Measurements from ENCODE around the gene TENT5C. TPM values are rescaled to one million over a fixed set of nuclear protein-coding genes. Genes with fewer than 3 reads are reported as not detected.

TENT5C gene
- total RNA-seq, 5 donors from 2014 or later (not counting 1 experiment from before 2014, with no cell fraction given) = 7.6 to 133 (median 11.2) TPM

GRCh38 chr1:117676615-117677130 is 70.8 kb downstream of the TENT5C start:
- Mint-ChIP-seq H3K4me3 (no peak overlapping the region), H3K36me3 (no peaks in the 10 kb centered on the region), H3K27ac (no peak overlapping the region), H3K27me3 (no peaks in the 10 kb centered on the region), H3K9me3 (no peaks in the 10 kb centered on the region), H3K4me1 (peaks cover 0 to 19% (median 11%) of the 10 kb centered on the region in 3 donors)
- ChIA-PET CTCF (interaction anchor here (0.6 to 5.5 kb wide), 8 partner anchors 36 to 164 kb away, joined by 3 to 76 read pairs (median 6); partner anchors contain the start of gene TENT5C (in 1 of the 2)), POLR2A (interaction anchor here in 1 of 2 donors (0.6 kb wide), 1 partner anchor 95 kb away, joined by 8 read pairs; no protein-coding TSS in a partner anchor)
- DNase-seq (no peak), ATAC-seq (replicated peaks in 1 of 4) (no peak)
- H3K4me1 ChIP-seq (ENCODE audit: control insufficient read depth in 1 of 2, extremely low read depth in 1 of 2, insufficient read depth in 2 of 2, low read length in 2 of 2) = peaks cover 0 to 13% of the 10 kb centered on the region in 2 experiments
- H3K9me3 ChIP-seq = no peaks in the 10 kb centered on the region
- peaks cover 0 to 12% of the 10 kb centered on the region in 2 experiments for H3K27me3 ChIP-seq (replicated peaks in 1 of 2; ENCODE audit: control insufficient read depth in 2 of 2, extremely low read depth in 1 of 2, insufficient read depth in 2 of 2, low read length in 1 of 2)
- 92% methylated on average over 2 of the region's 7 CpGs for WGBS (ENCODE audit: insufficient coverage)
- no peak overlapping the region for H3K27ac ChIP-seq (ENCODE audit: low read length)
- H3K36me3 ChIP-seq (ENCODE audit: control insufficient read depth in 2 of 2, extremely low read depth in 1 of 2, insufficient read depth in 1 of 2, low read length in 1 of 2) = no peaks in the 10 kb centered on the region
- H3K4me3 ChIP-seq (ENCODE audit: control insufficient read depth in 1 of 2, extremely low read depth in 1 of 2, low read length in 1 of 2) = no peak overlapping the region

Other genes starting within 250 kb of the TENT5C start
- 10 to 100 TPM; 43.3 to 64.4 (median 51.4) TPM for gene MAN1A2, start 238.6 kb upstream of the TENT5C start, total RNA-seq

Measured in T-cell (primary cell).